K562 (cell line): ENCODE measurements around the gene IL15RA. TPM values are rescaled to one million over a fixed set of nuclear protein-coding genes. Genes with fewer than 3 reads are reported as not detected.

Source experiments
- ATAC-seq: fragments of 200-7000 bp; cut with Tn5 transposase; 3 replicates; pipeline ENCODE4 v1.9.1; 2020; ENCODE audit warnings: moderate library complexity
- BruUV-seq: library from RNA; stranded (reverse); fragments of 400-500 nt; replicated peaks from 2 replicates; lab custom pipeline; 2021; lab: Mats Ljungman, UMichigan
- CTCF ChIA-PET: fragments of 300-600 bp; formaldehyde crosslinking; extraction: SDS; loops from one replicate; lab custom pipeline; 2021; ENCODE audit warnings: low intra/inter-chr PET ratio; lab: Yijun Ruan, JAX
- POLR2A ChIA-PET: fragments of 300-600, 350-650 bp; sonication (Branson Sonifier 250); formaldehyde crosslinking; extraction: SDS; loops from one replicate; lab custom pipeline; 2021; ENCODE audit warnings: antibody characterized with exemption, inconsistent platforms; lab: Yijun Ruan, JAX
- DNase-seq, 4 experiments: peaks; one replicate each; pipeline versions ENCODE4 v3.0.0 to v3.0.0-alpha.2; 2011 to 2018; ENCODE audit warnings: low spot score in 3 of 4, mixed read lengths in 3 of 4; ENCODE audit errors: extremely low read depth in 1 of 4
- FAIRE-seq: peaks from 2 replicates; lab custom pipeline; 2011; peaks lifted over from hg19 to GRCh38; lab: Jason Lieb, UNC
- H2AFZ ChIP-seq: 2 replicates; pipeline ENCODE4 v1.6.0; 2011; ENCODE audit warnings: low read depth, low read length, control low read depth, inconsistent platforms
- H3K27ac ChIP-seq: fragments of 200-600 bp; 3 replicates; pipeline ENCODE4 v1.8.0; 2011; ENCODE audit warnings: low read depth, mild to moderate bottlenecking, control low read depth, inconsistent platforms, low read length, moderate library complexity, mixed read lengths; ENCODE audit errors: extremely low read depth
- H3K27me3 ChIP-seq, 2 experiments: fragments of 300-600 bp in 1 of 2; 2 replicates in 1 of 2; 3 replicates in 1 of 2; pipeline versions ENCODE4 v1.6.0 to v1.8.0; 2011; ENCODE audit warnings: inconsistent platforms in 2 of 2, low read length in 2 of 2, mild to moderate bottlenecking in 1 of 2, mixed read lengths in 1 of 2, moderate library complexity in 1 of 2; ENCODE audit not compliant: control insufficient read depth in 2 of 2, insufficient read depth in 2 of 2
- H3K36me3 ChIP-seq: fragments of 300-600 bp; 3 replicates; pipeline ENCODE4 v1.8.0; 2011; ENCODE audit warnings: mild to moderate bottlenecking, low read length, inconsistent platforms; ENCODE audit not compliant: control insufficient read depth, insufficient read depth
- H3K4me1 ChIP-seq, 2 experiments: fragments of 200-600 bp in 1 of 2; replicated peaks in 1 of 2; 2 replicates in 1 of 2; 3 replicates in 1 of 2; pipeline versions ENCODE4 v1.5.1 to v1.8.0; 2011; ENCODE audit warnings: inconsistent platforms in 2 of 2, low read length in 2 of 2, mild to moderate bottlenecking in 1 of 2, mixed read lengths in 1 of 2, moderate library complexity in 1 of 2; ENCODE audit not compliant: control insufficient read depth in 2 of 2, insufficient read depth in 2 of 2
- H3K4me2 ChIP-seq: 2 replicates; pipeline ENCODE4 v1.6.1; 2011; ENCODE audit warnings: low read length, control low read depth, inconsistent platforms, mixed read lengths; ENCODE audit not compliant: insufficient read depth
- H3K4me3 ChIP-seq: fragments of 200-600 bp; sonication (generic), shearing (Covaris generic); 2 replicates; pipeline ENCODE4 v1.5.1; 2016; ENCODE audit warnings: control low read depth, inconsistent platforms
- H3K79me2 ChIP-seq: fragments of 200-600 bp; 3 replicates; pipeline ENCODE4 v1.8.0; 2011; ENCODE audit warnings: low read length, inconsistent platforms; ENCODE audit not compliant: control insufficient read depth, insufficient read depth
- H3K9ac ChIP-seq, 2 experiments: 2 replicates each; pipeline versions ENCODE4 v1.6.0 to v1.6.1; 2011; ENCODE audit warnings: low read depth in 2 of 2, low read length in 2 of 2, control low read depth in 1 of 2, inconsistent platforms in 1 of 2, mild to moderate bottlenecking in 1 of 2, mixed read lengths in 1 of 2; ENCODE audit not compliant: insufficient read depth in 1 of 2
- H3K9me1 ChIP-seq: one replicate; pipeline ENCODE4 v1.6.0; 2011; ENCODE audit warnings: inconsistent platforms, mild to moderate bottlenecking, low read length, moderate library complexity; ENCODE audit not compliant: control insufficient read depth, insufficient read depth
- H3K9me3 ChIP-seq: replicated peaks from 2 replicates; pipeline ENCODE4 v1.5.1; 2011; ENCODE audit warnings: low read depth, low read length, inconsistent platforms; ENCODE audit not compliant: control insufficient read depth, insufficient read depth
- H4K20me1 ChIP-seq: replicated peaks from 2 replicates; pipeline ENCODE4 v1.6.1; 2011; ENCODE audit warnings: low read length, inconsistent platforms, mixed read lengths; ENCODE audit not compliant: control insufficient read depth, insufficient read depth
- FOXJ3 ChIP-seq: sonication (generic); formaldehyde crosslinking; IDR thresholded peaks from 2 replicates; pipeline ENCODE4 v1.4.0; 2020; ENCODE audit warnings: mild to moderate bottlenecking, missing genetic modification reagents
- L3MBTL2 ChIP-seq: fragments of 450-650 bp; IDR thresholded peaks from 2 replicates; pipeline ENCODE4 v1.6.1; 2016; ENCODE audit warnings: mild to moderate bottlenecking, moderate library complexity
- MCM7 ChIP-seq, 2 experiments: fragments of 450-650 bp; IDR thresholded peaks; 2 replicates each; pipeline ENCODE4 v1.6.1; 2016 to 2018
- NFE2 ChIP-seq: IDR thresholded peaks from 2 replicates; pipeline ENCODE4 v1.6.1; 2014; ENCODE audit warnings: antibody characterized with exemption, low read depth
- PYGO2 ChIP-seq: fragments of 450-650 bp; IDR thresholded peaks from 2 replicates; pipeline ENCODE4 v1.6.1; 2016; ENCODE audit warnings: mild to moderate bottlenecking, missing genetic modification characterization, moderate library complexity, missing compliant biosample characterization
- SUPT5H ChIP-seq: fragments of 450-650 bp; IDR thresholded peaks from 2 replicates; pipeline ENCODE4 v1.6.1; 2016
- WHSC1 ChIP-seq: IDR thresholded peaks from one replicate; pipeline ENCODE4 v1.6.1; 2012; ENCODE audit warnings: low read length, control low read depth, inconsistent platforms
- ZKSCAN1 ChIP-seq: fragments of 150-350 bp; IDR thresholded peaks from 2 replicates; pipeline ENCODE4 v1.6.1; 2016; ENCODE audit warnings: low read depth, low read length
- ZNF175 ChIP-seq: fragments of 200-800 bp; sonication (Bioruptor generic); IDR thresholded peaks from 2 replicates; pipeline ENCODE4 v1.6.1; 2016; ENCODE audit warnings: low read depth, mild to moderate bottlenecking, missing genetic modification characterization, missing compliant biosample characterization
- ZNF324 ChIP-seq: fragments of 250-450 bp; sonication (Bioruptor Pico); IDR thresholded peaks from 2 replicates; pipeline ENCODE4 v1.4.0; 2020; ENCODE audit warnings: mild to moderate bottlenecking
- WGBS: fragments of 100-300 bp; shearing (Covaris generic); methylation state at CpG from one replicate; pipeline ENCODE4 v1.1.6; 2016; ENCODE audit warnings: low coverage, mixed read lengths; ENCODE audit not compliant: insufficient coverage; ENCODE audit errors: missing lambda C conversion rate; 5-methylcytosine and 5-hydroxymethylcytosine counted together
- in situ Hi-C: fragments of 300-500 bp; cut with MboI; formaldehyde crosslinking; loops from 4 replicates; pipeline ENCODE4 v1.15.0; 2018; ENCODE audit warnings: inconsistent platforms, mixed read lengths
- intact Hi-C: fragments of 100-400 bp; cut with micrococcal nuclease; formaldehyde crosslinking; loops from 2 replicates; pipeline ENCODE4 v1.14.2; 2022
- polyA plus RNA-seq, 8 experiments: library from polyadenylated mRNA; depleted of rRNA in 4 of 8; stranded (reverse) in 5 of 8; unstranded in 3 of 8; fragments of >200 nt; fragmentation: Nextera tagmentation in 2 of 8; fragmentation: Illumina TruSeq in 1 of 8; extraction: Ambion mirVana in 2 of 8; extraction: Trizol in 1 of 8; gene quantifications; 2 replicates each; pipeline versions ENCODE4 v1.2.1 to v1.2.3, GENCODE V29; 2011 to 2014; ENCODE audit warnings: inconsistent platforms in 1 of 8, missing spikeins in 1 of 8
- total RNA-seq, 7 experiments: library from RNA; depleted of rRNA in 6 of 7; stranded (reverse); fragments of >200 nt in 6 of 7; fragmentation: Illumina TruSeq in 2 of 7; extraction: Trizol in 2 of 7; gene quantifications; 2 replicates each; pipeline versions ENCODE4 v1.2.1 to v1.2.3, GENCODE V29; 2011 to 2021; ENCODE audit warnings: low replicate concordance in 1 of 7
- TF ChIP-seq, protein P1 (sequence below): sonication (generic); formaldehyde crosslinking; IDR thresholded peaks from 2 replicates; pipeline ENCODE4 v1.9.0; 2022; ENCODE audit warnings: mild to moderate bottlenecking, missing genetic modification reagents
- TF ChIP-seq, protein P2 (sequence below): fragments of 450-650 bp; IDR thresholded peaks from 2 replicates; pipeline ENCODE4 v1.6.1; 2016; ENCODE audit warnings: mild to moderate bottlenecking, moderate library complexity

The IL15RA gene
- total and polyA plus RNA-seq, 9 of the 15 experiments (the other 6 are each of a cell fraction or from before 2014, with no cell fraction given), result 1.2 to 11.7 (median 8.0) TPM

DNA sequence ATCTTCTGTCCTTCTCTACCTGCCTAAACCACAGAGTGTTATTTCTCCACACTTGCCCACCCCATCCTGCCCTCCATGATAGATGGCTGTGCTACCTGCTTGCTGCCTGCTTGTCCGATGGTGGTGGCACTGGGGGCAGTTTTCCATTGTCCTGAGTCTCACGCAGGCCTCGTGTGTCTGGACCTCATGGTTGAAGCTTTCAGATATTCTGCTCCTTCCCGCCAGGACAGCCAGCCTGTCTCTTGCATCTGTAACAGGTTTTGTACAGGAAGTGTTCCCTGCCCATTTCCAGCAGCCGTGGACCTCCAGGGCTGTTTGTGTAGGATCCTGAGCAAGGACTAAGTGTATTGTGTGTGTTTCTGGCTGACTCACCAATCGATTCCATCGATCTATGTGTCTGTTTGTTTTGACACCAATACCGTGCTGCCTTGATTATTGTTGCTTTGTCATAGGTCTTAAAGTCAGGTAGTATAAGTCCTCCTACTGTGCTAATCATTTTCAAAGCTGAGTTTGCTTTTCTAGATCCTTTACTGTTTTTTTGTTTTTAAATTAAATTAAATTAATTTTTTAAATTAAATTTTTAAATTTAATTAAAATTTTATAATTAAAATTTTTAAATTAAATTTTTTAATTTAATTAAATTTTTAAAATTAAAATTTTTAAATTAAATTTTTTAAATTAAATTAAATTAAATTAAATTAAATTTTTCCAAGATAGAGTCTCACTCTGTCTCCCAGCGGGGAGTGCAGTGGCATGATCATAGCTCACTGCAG lies 8.5 kb downstream of the IL15RA start:
- Histone ChIP-seq H3K27me3 (no peaks in the 10 kb centered on the region), H3K9me3 (no peaks in the 10 kb centered on the region), H3K4me1 (peaks cover 16 to 27% of the 10 kb centered on the region in 2 experiments), H3K36me3 (peaks cover 5% of the 10 kb centered on the region; the same call in 1 of the 3 replicates), H3K4me3 (no peak overlapping the region), H3K4me2 (no peak overlapping the region), H2AFZ (no peak overlapping the region), H3K9ac (no peak overlapping the region), H3K27ac (no peak overlapping the region), H3K79me2 (peaks cover 36% of the 10 kb centered on the region), H4K20me1 (no peaks in the 10 kb centered on the region; the same call in 1 of the 2 replicates), H3K9me1 (no peaks in the 10 kb centered on the region)
- ATAC-seq (no peak; the same call in 2 of the 3 replicates), DNase-seq (no peak), FAIRE-seq (no peak)
- WGBS, result 77% methylated on average over 8 of the region's 9 CpGs
- POLR2A ChIA-PET, result interaction anchor here (1.2 kb wide), 1 partner anchor 9 kb away, joined by 3 read pairs; no protein-coding TSS in a partner anchor
- BruUV-seq, result no TSS peak
- CTCF ChIA-PET, result no interaction called here
- intact Hi-C loops (no loop called here), in situ Hi-C loops (no loop called here)
- no peak for TF ChIP-seq FOXJ3
- TF ChIP-seq L3MBTL2, result peak; percentile 78; the same call in 1 of the 2 replicates
- TF ChIP-seq ZNF175 (CRISPR knock-in tag), result no peak
- no peak for TF ChIP-seq SUPT5H
- TF ChIP-seq, protein P1, sequence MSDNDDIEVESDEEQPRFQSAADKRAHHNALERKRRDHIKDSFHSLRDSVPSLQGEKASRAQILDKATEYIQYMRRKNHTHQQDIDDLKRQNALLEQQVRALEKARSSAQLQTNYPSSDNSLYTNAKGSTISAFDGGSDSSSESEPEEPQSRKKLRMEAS (CRISPR knock-in tag), result peak; percentile 67
- TF ChIP-seq, protein P2, sequence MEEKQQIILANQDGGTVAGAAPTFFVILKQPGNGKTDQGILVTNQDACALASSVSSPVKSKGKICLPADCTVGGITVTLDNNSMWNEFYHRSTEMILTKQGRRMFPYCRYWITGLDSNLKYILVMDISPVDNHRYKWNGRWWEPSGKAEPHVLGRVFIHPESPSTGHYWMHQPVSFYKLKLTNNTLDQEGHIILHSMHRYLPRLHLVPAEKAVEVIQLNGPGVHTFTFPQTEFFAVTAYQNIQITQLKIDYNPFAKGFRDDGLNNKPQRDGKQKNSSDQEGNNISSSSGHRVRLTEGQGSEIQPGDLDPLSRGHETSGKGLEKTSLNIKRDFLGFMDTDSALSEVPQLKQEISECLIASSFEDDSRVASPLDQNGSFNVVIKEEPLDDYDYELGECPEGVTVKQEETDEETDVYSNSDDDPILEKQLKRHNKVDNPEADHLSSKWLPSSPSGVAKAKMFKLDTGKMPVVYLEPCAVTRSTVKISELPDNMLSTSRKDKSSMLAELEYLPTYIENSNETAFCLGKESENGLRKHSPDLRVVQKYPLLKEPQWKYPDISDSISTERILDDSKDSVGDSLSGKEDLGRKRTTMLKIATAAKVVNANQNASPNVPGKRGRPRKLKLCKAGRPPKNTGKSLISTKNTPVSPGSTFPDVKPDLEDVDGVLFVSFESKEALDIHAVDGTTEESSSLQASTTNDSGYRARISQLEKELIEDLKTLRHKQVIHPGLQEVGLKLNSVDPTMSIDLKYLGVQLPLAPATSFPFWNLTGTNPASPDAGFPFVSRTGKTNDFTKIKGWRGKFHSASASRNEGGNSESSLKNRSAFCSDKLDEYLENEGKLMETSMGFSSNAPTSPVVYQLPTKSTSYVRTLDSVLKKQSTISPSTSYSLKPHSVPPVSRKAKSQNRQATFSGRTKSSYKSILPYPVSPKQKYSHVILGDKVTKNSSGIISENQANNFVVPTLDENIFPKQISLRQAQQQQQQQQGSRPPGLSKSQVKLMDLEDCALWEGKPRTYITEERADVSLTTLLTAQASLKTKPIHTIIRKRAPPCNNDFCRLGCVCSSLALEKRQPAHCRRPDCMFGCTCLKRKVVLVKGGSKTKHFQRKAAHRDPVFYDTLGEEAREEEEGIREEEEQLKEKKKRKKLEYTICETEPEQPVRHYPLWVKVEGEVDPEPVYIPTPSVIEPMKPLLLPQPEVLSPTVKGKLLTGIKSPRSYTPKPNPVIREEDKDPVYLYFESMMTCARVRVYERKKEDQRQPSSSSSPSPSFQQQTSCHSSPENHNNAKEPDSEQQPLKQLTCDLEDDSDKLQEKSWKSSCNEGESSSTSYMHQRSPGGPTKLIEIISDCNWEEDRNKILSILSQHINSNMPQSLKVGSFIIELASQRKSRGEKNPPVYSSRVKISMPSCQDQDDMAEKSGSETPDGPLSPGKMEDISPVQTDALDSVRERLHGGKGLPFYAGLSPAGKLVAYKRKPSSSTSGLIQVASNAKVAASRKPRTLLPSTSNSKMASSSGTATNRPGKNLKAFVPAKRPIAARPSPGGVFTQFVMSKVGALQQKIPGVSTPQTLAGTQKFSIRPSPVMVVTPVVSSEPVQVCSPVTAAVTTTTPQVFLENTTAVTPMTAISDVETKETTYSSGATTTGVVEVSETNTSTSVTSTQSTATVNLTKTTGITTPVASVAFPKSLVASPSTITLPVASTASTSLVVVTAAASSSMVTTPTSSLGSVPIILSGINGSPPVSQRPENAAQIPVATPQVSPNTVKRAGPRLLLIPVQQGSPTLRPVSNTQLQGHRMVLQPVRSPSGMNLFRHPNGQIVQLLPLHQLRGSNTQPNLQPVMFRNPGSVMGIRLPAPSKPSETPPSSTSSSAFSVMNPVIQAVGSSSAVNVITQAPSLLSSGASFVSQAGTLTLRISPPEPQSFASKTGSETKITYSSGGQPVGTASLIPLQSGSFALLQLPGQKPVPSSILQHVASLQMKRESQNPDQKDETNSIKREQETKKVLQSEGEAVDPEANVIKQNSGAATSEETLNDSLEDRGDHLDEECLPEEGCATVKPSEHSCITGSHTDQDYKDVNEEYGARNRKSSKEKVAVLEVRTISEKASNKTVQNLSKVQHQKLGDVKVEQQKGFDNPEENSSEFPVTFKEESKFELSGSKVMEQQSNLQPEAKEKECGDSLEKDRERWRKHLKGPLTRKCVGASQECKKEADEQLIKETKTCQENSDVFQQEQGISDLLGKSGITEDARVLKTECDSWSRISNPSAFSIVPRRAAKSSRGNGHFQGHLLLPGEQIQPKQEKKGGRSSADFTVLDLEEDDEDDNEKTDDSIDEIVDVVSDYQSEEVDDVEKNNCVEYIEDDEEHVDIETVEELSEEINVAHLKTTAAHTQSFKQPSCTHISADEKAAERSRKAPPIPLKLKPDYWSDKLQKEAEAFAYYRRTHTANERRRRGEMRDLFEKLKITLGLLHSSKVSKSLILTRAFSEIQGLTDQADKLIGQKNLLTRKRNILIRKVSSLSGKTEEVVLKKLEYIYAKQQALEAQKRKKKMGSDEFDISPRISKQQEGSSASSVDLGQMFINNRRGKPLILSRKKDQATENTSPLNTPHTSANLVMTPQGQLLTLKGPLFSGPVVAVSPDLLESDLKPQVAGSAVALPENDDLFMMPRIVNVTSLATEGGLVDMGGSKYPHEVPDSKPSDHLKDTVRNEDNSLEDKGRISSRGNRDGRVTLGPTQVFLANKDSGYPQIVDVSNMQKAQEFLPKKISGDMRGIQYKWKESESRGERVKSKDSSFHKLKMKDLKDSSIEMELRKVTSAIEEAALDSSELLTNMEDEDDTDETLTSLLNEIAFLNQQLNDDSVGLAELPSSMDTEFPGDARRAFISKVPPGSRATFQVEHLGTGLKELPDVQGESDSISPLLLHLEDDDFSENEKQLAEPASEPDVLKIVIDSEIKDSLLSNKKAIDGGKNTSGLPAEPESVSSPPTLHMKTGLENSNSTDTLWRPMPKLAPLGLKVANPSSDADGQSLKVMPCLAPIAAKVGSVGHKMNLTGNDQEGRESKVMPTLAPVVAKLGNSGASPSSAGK, result peak; percentile 73
- TF ChIP-seq WHSC1, result no peak
- no peak for TF ChIP-seq PYGO2 (tag)
- TF ChIP-seq ZNF324 (CRISPR knock-in tag), result no peak
- TF ChIP-seq MCM7 (IDR thresholded peaks at IDR 0.05), result no peak
- TF ChIP-seq ZKSCAN1, result no peak
- peak; percentile 24; the same call in 1 of the 2 replicates for TF ChIP-seq NFE2
